H1 (cell line): ENCODE results near the gene OR1L8. TPM values are rescaled to one million over a fixed set of nuclear protein-coding genes. Genes with fewer than 3 reads are reported as not detected.

Source experiments
- CTCF ChIA-PET: fragments of 300-600 bp; sonication (Branson Sonifier 250); formaldehyde crosslinking; loops from one replicate; lab custom pipeline; 2021; ENCODE audit not compliant: partially characterized antibody; lab: Charles Lee
- POLR2A ChIA-PET: fragments of 300-600 bp; sonication (Branson Sonifier 250); formaldehyde crosslinking; loops from one replicate; lab custom pipeline; 2021; ENCODE audit warnings: inconsistent platforms; ENCODE audit not compliant: partially characterized antibody; lab: Charles Lee
- DNase-seq, 2 experiments: peaks; one replicate each; pipeline versions ENCODE4 v3.0.0 to v3.0.0-alpha.2; 2010 to 2022; ENCODE audit warnings: low spot score in 2 of 2, low read depth in 1 of 2, mixed read lengths in 1 of 2
- FAIRE-seq: peaks from 2 replicates; lab custom pipeline; 2011; peaks lifted over from hg19 to GRCh38; lab: Jason Lieb, UNC
- H2AFZ ChIP-seq: 2 replicates; pipeline ENCODE4 v1.8.1; 2012; ENCODE audit warnings: low read length, inconsistent platforms
- H2AK5ac ChIP-seq: 2 replicates; pipeline ENCODE4 v1.6.1; 2013; ENCODE audit warnings: low read depth, low read length
- H2BK120ac ChIP-seq: replicated peaks from 2 replicates; pipeline ENCODE3; 2013; ENCODE audit warnings: low read depth, low read length, inconsistent platforms
- H2BK12ac ChIP-seq: 2 replicates; pipeline ENCODE4 v1.6.1; 2013; ENCODE audit warnings: low read depth, low read length
- H2BK15ac ChIP-seq: 2 replicates; pipeline ENCODE4 v1.6.1; 2013; ENCODE audit warnings: low read length
- H2BK20ac ChIP-seq: 2 replicates; pipeline ENCODE4 v1.6.1; 2013; ENCODE audit warnings: low read length
- H2BK5ac ChIP-seq: 2 replicates; pipeline ENCODE4 v1.6.1; 2013; ENCODE audit warnings: low read depth, low read length
- H3K14ac ChIP-seq: 2 replicates; pipeline ENCODE4 v1.6.1; 2013; ENCODE audit warnings: inconsistent platforms; ENCODE audit not compliant: insufficient read length
- H3K18ac ChIP-seq: 2 replicates; pipeline ENCODE4 v1.6.1; 2013; ENCODE audit warnings: low read length; ENCODE audit errors: extremely low read depth
- H3K23ac ChIP-seq: 2 replicates; pipeline ENCODE4 v1.6.1; 2013; ENCODE audit warnings: inconsistent platforms; ENCODE audit not compliant: insufficient read length
- H3K23me2 ChIP-seq: 2 replicates; pipeline ENCODE4 v1.6.1; 2013; ENCODE audit warnings: low read depth, low read length
- H3K27ac ChIP-seq: 2 replicates; pipeline ENCODE4 v1.6.1; 2011; ENCODE audit warnings: low read depth, low read length, inconsistent platforms
- H3K27me3 ChIP-seq, 4 experiments: replicated peaks in 1 of 4; 1 replicate in 1 of 4; 2 replicates in 3 of 4; pipeline versions ENCODE4 v1.6.1 to v1.8.1; 2011 to 2013; ENCODE audit warnings: low read length in 3 of 4, mild to moderate bottlenecking in 3 of 4, inconsistent platforms in 2 of 4, mixed read lengths in 2 of 4, moderate library complexity in 1 of 4; ENCODE audit not compliant: control insufficient read depth in 3 of 4, insufficient read depth in 3 of 4; ENCODE audit errors: extremely low read depth in 1 of 4
- H3K36me3 ChIP-seq, 4 experiments: 2 replicates each; pipeline versions ENCODE4 v1.6.1 to v1.8.1; 2011 to 2013; ENCODE audit warnings: mild to moderate bottlenecking in 4 of 4, low read length in 3 of 4, moderate library complexity in 2 of 4, control low read depth in 1 of 4, inconsistent platforms in 1 of 4; ENCODE audit not compliant: insufficient read depth in 4 of 4, control insufficient read depth in 2 of 4
- H3K4ac ChIP-seq: replicated peaks from 2 replicates; pipeline ENCODE3; 2013; ENCODE audit warnings: low read length, low read depth, mixed read lengths, inconsistent platforms; ENCODE audit not compliant: insufficient read length
- H3K4me1 ChIP-seq, 4 experiments: replicated peaks in 1 of 4; 1 replicate in 1 of 4; 2 replicates in 3 of 4; pipeline versions ENCODE4 v1.6.1 to v1.8.1; 2011 to 2013; ENCODE audit warnings: low read length in 3 of 4, inconsistent platforms in 2 of 4, mixed read lengths in 1 of 4; ENCODE audit not compliant: insufficient read depth in 4 of 4, control insufficient read depth in 3 of 4
- H3K4me2 ChIP-seq, 2 experiments: 2 replicates each; pipeline versions ENCODE4 v1.6.1 to v1.8.1; 2011 to 2013; ENCODE audit warnings: low read depth in 2 of 2, low read length in 2 of 2, control low read depth in 1 of 2, inconsistent platforms in 1 of 2, mild to moderate bottlenecking in 1 of 2; ENCODE audit not compliant: insufficient read depth in 1 of 2
- H3K4me3 ChIP-seq, 4 experiments: fragments of 200-600, 300-600 bp in 1 of 4; sonication (generic), shearing (Covaris generic), sonication (Bioruptor Twin) in 1 of 4; 2 replicates each; pipeline versions ENCODE4 v1.5.1 to v1.8.1; 2011 to 2016; ENCODE audit warnings: low read length in 4 of 4, low read depth in 3 of 4, control low read depth in 2 of 4, inconsistent platforms in 2 of 4, mild to moderate bottlenecking in 2 of 4, mixed read lengths in 1 of 4, moderate library complexity in 1 of 4; ENCODE audit not compliant: insufficient read depth in 2 of 4; ENCODE audit errors: extremely low read depth in 1 of 4
- H3K56ac ChIP-seq: replicated peaks from 2 replicates; pipeline ENCODE3; 2013; ENCODE audit warnings: low read depth, mild to moderate bottlenecking, mixed read lengths, low read length, inconsistent platforms; ENCODE audit not compliant: insufficient read length
- H3K79me1 ChIP-seq: 2 replicates; pipeline ENCODE4 v1.6.1; 2013; ENCODE audit warnings: low read depth, low read length, control low read depth
- H3K79me2 ChIP-seq, 2 experiments: 2 replicates each; pipeline versions ENCODE4 v1.6.1 to v1.8.1; 2012 to 2013; ENCODE audit warnings: low read length in 2 of 2, mild to moderate bottlenecking in 2 of 2, inconsistent platforms in 1 of 2; ENCODE audit not compliant: insufficient read depth in 2 of 2, control insufficient read depth in 1 of 2
- H3K9ac ChIP-seq, 4 experiments: replicated peaks in 1 of 4; 1 replicate in 1 of 4; 2 replicates in 3 of 4; pipeline versions ENCODE4 v1.6.1 to v1.8.1; 2011 to 2013; ENCODE audit warnings: low read depth in 3 of 4, low read length in 3 of 4, control low read depth in 2 of 4, mild to moderate bottlenecking in 2 of 4, moderate library complexity in 2 of 4, inconsistent platforms in 1 of 4; ENCODE audit errors: extremely low read depth in 1 of 4
- H3K9me3 ChIP-seq, 2 experiments: 2 replicates each; pipeline versions ENCODE4 v1.6.1 to v1.8.1; 2012 to 2013; ENCODE audit warnings: mild to moderate bottlenecking in 2 of 2, moderate library complexity in 2 of 2, control low read depth in 1 of 2, inconsistent platforms in 1 of 2, low read depth in 1 of 2, low read length in 1 of 2, mixed read lengths in 1 of 2; ENCODE audit not compliant: insufficient read depth in 2 of 2
- H4K20me1 ChIP-seq, 2 experiments: replicated peaks in 1 of 2; 2 replicates each; pipeline versions ENCODE3 to v1.8.1; 2011 to 2013; ENCODE audit warnings: inconsistent platforms in 2 of 2, low read length in 2 of 2, mild to moderate bottlenecking in 1 of 2; ENCODE audit not compliant: insufficient read depth in 2 of 2, control insufficient read depth in 1 of 2
- H4K5ac ChIP-seq: 2 replicates; pipeline ENCODE4 v1.6.1; 2013; ENCODE audit warnings: low read length, low read depth, mixed read lengths, inconsistent platforms; ENCODE audit not compliant: insufficient read length
- H4K8ac ChIP-seq: 2 replicates; pipeline ENCODE4 v1.8.0; 2013; ENCODE audit warnings: mild to moderate bottlenecking, moderate library complexity, low read length, inconsistent platforms; ENCODE audit not compliant: insufficient read depth; ENCODE audit errors: extremely low read depth
- H4K91ac ChIP-seq: replicated peaks from 2 replicates; pipeline ENCODE3; 2013; ENCODE audit warnings: low read length, mixed read lengths, inconsistent platforms; ENCODE audit not compliant: insufficient read length
- CBX5 ChIP-seq: fragments of 300-800, 300-1000 bp; sonication (generic); IDR thresholded peaks from 2 replicates; pipeline ENCODE4 v1.7.1; 2016; ENCODE audit warnings: antibody characterized with exemption, low read length, low read depth
- CEBPB ChIP-seq: IDR thresholded peaks from 2 replicates; pipeline ENCODE4 v1.6.1; 2012; ENCODE audit warnings: low read depth, low read length
- CHD2 ChIP-seq: IDR thresholded peaks from 2 replicates; pipeline ENCODE4 v1.6.1; 2012; ENCODE audit warnings: low read length, improper control_type of control experiment
- CTCF ChIP-seq, 3 experiments: IDR thresholded peaks; 1 replicate in 2 of 3; 2 replicates in 1 of 3; pipeline versions ENCODE4 v1.5.1 to v1.6.1; 2011; ENCODE audit warnings: low read length in 3 of 3, mild to moderate bottlenecking in 3 of 3, inconsistent platforms in 2 of 3, low read depth in 1 of 3, moderate library complexity in 1 of 3; ENCODE audit not compliant: insufficient read depth in 1 of 3; ENCODE audit errors: control extremely low read depth in 1 of 3
- GABPA ChIP-seq: IDR thresholded peaks from 2 replicates; pipeline ENCODE4 v1.6.1; 2011; ENCODE audit warnings: mild to moderate bottlenecking, low read length, moderate library complexity, borderline replicate concordance; ENCODE audit not compliant: insufficient read depth
- HDAC2 ChIP-seq, 2 experiments: fragments of 300-600 bp in 1 of 2; sonication (generic) in 1 of 2; IDR thresholded peaks; 2 replicates each; pipeline ENCODE4 v1.6.1; 2011 to 2012; ENCODE audit warnings: low read depth in 2 of 2, low read length in 2 of 2, mild to moderate bottlenecking in 2 of 2, moderate library complexity in 2 of 2, borderline replicate concordance in 1 of 2, inconsistent platforms in 1 of 2
- JUND ChIP-seq: IDR thresholded peaks from 2 replicates; pipeline ENCODE4 v1.6.1; 2011; ENCODE audit warnings: mild to moderate bottlenecking, improper control_type of control experiment, low read length
- POLR2A ChIP-seq, 2 experiments: IDR thresholded peaks; 1 replicate in 1 of 2; 2 replicates in 1 of 2; pipeline ENCODE4 v1.6.1; 2011; ENCODE audit warnings: low read depth in 2 of 2, low read length in 2 of 2, mild to moderate bottlenecking in 2 of 2; ENCODE audit errors: control extremely low read depth in 1 of 2
- SP2 ChIP-seq: IDR thresholded peaks from 2 replicates; pipeline ENCODE4 v1.6.1; 2012; ENCODE audit warnings: mild to moderate bottlenecking, low read length, inconsistent platforms
- SP4 ChIP-seq: IDR thresholded peaks from 2 replicates; pipeline ENCODE4 v1.6.1; 2012; ENCODE audit warnings: low read length, inconsistent platforms
- WGBS, 2 experiments: shearing (Covaris generic) in 1 of 2; methylation state at CpG; one replicate each; pipeline versions ENCODE4 v1.1.6 to v1.1.7; 2013 to 2015; ENCODE audit warnings: low lambda C conversion rate in 2 of 2, mixed read lengths in 2 of 2, inconsistent platforms in 1 of 2, low coverage in 1 of 2, missing lambda C conversion rate in 1 of 2; ENCODE audit not compliant: insufficient replicate concordance in 2 of 2, insufficient coverage in 1 of 2, insufficient read length in 1 of 2; ENCODE audit errors: extremely low coverage in 1 of 2, missing lambda C conversion rate in 1 of 2; 5-methylcytosine and 5-hydroxymethylcytosine counted together
- polyA plus RNA-seq, 7 experiments: library from polyadenylated mRNA; depleted of rRNA in 3 of 7; stranded (reverse) in 5 of 7; unstranded in 2 of 7; fragments of >200 nt in 5 of 7; fragments of 200-250 nt in 2 of 7; gene quantifications; 1 replicate in 5 of 7; 2 replicates in 1 of 7; 4 replicates in 1 of 7; pipeline versions ENCODE4 v1.2.1 to v1.2.3, GENCODE V29; 2011 to 2013; ENCODE audit warnings: missing spikeins in 2 of 7, mixed read lengths in 2 of 7
- total RNA-seq: library from RNA; stranded (reverse); fragmentation: NEBNext Ultra II Directional; extraction: Animal tissue kit (Norgen Biotek cat#: 25700); gene quantifications from 2 replicates; pipeline ENCODE4 v1.2.1, GENCODE V29; 2021

Gene OR1L8
- total and polyA plus RNA-seq, 2 of the 8 experiments (the other 6 are each of a cell fraction or from before 2014, with no cell fraction given): not detected

DNA sequence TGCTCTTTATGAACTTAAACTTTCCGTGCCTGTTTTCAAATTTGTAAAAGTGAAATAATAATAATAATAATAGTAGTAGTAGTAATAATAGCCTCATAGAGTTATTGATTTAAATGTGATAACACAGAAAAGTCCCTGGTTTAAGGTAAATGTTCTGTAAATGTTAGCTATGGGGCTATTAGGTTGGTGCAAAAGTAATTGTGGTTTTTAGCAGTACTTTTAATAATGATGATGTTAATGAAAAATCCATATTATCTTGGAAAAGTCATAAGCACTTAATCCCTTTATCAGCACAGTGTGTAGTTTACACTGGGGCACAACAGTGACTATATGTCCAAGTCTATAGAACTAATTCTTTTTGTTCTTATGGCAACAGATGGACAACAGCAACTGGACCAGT is 31.2 kb upstream of the OR1L8 start, which contains the start of gene OR1Q1:
Gene OR1Q1, plus strand, starts transcription at position 377 of the 400 bp plus-strand sequence. Its CDS starts 0 bp downstream, at position 377.
- Histone ChIP-seq H2BK120ac (no peak within 1 kb of the TSS), H3K23me2 (no peaks in the 10 kb centered on the region), H3K14ac (no peak within 1 kb of the TSS), H2AFZ (no peak within 1 kb of the TSS), H3K9me3 (peaks cover 48 to 54% of the 10 kb centered on the region in 2 experiments), H3K36me3 (no peaks in the 10 kb centered on the region), H2AK5ac (no peak within 1 kb of the TSS), H3K4me3 (no peak within 1 kb of the TSS), H3K79me1 (no peaks in the 10 kb centered on the region), H3K79me2 (no peaks in the 10 kb centered on the region), H3K9ac (no peak within 1 kb of the TSS), H3K4me1 (no peaks in the 10 kb centered on the region), H2BK15ac (no peak within 1 kb of the TSS), H3K56ac (no peak within 1 kb of the TSS), H2BK5ac (no peak within 1 kb of the TSS), H4K8ac (no peak within 1 kb of the TSS), H4K91ac (no peak within 1 kb of the TSS), H2BK12ac (no peak within 1 kb of the TSS), H2BK20ac (no peak within 1 kb of the TSS), H3K4ac (no peak within 1 kb of the TSS), H3K27ac (no peak within 1 kb of the TSS), H3K18ac (no peak within 1 kb of the TSS), H3K4me2 (no peak within 1 kb of the TSS), H3K27me3 (no peaks in the 10 kb centered on the region), H4K20me1 (no peaks in the 10 kb centered on the region), H4K5ac (no peak within 1 kb of the TSS), H3K23ac (no peak within 1 kb of the TSS)
- WGBS, 2 experiments: 76% methylated on average over 1 of the region's 1 CpG; no CpG with 5 or more reads in 1 of the 2 experiments
- ChIA-PET CTCF (no interaction called here), POLR2A (no interaction called here)
- FAIRE-seq (no peak), DNase-seq (no peak)
- no peak for TF ChIP-seq CHD2
- no peak for TF ChIP-seq HDAC2 (IDR thresholded peaks at IDR 0.05; ENCODE audit: borderline replicate concordance in 1 of 2, low read depth in 2 of 2, low read length in 2 of 2)
- TF ChIP-seq CEBPB: no peak
- TF ChIP-seq CBX5: no peak
- no peak for TF ChIP-seq POLR2A (IDR thresholded peaks at IDR 0.05; ENCODE audit: control extremely low read depth in 1 of 2, low read depth in 2 of 2, low read length in 2 of 2)
- TF ChIP-seq GABPA: no peak
- TF ChIP-seq SP2: no peak
- TF ChIP-seq SP4: no peak
- TF ChIP-seq CTCF (IDR thresholded peaks at IDR 0.05; ENCODE audit: control extremely low read depth in 1 of 3, insufficient read depth in 1 of 3, low read depth in 1 of 3, low read length in 3 of 3): no peak
- TF ChIP-seq JUND: no peak
